ENCODE data around the gene TOP3B.

TOP3B gene

DNA sequence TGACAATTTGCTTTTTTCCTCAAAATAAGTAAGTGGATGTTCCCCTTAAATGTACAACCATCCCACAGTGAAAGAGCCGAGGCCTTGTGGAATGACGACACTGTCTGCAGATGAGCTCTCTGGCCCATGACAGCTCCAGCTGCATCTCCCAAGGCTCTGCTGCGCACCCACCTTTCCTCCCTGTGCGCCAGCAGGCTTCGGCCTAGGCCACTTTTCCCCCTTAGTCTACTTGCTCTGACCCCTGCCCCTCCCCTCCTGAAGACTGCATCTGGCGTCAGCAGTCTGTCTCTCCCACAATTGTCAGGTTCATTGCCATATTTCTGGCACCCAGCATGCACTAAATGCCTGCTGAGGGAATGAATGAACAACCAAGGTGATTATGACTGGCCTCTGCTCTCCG lies 2.0 kb downstream of the TOP3B start:
- no peak overlapping the region for H3K4me3 ChIP-seq (ENCODE audit: low read depth, low read length)

DNA sequence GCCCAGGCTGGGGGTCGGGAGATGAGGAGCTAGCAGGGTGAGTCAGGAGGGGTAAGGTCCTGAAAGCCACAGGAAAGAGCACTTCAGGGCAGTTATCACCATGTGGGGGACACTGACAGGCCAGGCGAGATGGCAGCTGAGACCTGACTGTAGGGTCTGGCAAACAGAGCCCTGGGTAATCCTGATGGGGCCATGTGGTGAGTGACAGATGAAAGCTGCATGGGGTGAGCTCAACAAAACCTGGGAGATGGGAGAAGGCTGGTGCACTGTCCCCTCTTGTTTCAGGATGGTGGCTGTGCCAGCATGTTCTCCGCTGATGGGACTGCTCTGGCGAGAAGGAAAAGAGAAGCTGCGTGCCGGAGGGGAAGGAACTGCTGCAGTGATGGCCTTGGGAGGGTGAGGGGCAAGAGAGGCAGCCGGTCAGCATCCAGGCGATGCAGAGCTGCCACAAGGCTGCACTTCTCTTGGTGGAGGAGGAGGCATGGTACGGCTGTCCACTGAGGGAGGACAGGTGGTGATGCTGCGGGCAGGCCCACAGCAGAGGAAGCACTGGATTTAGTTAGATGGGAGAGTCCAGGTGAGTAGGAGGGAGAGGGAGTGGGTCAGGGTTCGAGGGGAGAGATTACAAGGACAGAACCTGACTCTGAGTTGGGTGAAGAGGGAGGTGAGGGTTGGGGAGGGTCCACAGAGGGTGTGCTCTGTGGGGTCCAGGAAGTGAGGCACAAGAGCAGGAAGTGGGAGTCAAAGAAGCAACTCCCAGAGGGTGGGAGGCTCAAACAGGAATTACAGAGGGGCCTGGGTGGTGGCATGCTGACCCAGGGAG lies 3.8 kb downstream of the TOP3B start:
- no peak overlapping the region for H3K4me3 ChIP-seq (ENCODE audit: low read depth, low read length)

DNA sequence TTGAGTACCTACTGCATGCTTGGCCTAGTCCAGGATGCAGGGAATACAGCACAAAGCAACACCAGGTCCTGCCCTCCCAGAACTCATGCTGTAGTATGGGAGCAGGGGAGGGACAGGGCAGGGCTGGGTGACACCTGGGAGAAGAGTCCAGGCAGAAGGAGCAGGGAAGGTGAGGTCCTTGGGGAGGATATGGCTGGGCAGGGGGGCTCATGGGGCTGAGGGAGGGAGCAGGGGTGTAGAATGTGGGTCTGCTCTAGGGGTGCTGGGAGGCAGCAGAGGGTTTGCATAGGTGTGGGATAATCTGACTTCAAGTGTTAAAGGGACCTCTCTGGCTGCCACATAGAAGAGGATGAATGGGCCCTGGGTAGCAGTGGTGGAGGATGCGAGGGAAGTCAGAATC lies 4.8 kb downstream of the TOP3B start:
- no peak overlapping the region for H3K4me3 ChIP-seq (ENCODE audit: low read depth, low read length)

DNA sequence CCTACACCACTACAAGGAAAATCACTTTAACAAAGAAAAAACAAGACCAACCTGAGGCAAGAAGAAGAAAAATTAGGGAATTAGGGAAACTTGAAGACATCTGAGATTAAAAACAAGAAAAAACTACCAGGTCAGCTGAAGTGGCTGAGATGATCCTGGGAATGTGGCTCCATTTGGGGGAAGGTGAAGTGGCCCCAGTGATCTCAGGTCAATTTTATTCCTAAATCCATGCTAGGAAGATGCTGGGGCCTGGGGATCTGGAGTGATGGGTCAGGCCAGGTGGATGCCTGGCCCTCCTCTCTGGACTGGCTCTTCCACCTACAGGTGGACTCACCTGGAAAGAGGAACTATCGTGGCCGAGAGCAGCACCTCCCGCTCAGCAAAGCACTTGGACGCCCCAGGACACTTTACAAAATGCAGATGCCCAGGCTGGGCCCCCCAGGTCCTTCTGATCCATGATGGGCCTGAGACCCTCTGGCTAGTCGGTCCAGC lies 6.7 kb downstream of the TOP3B start:
- H3K4me3 ChIP-seq (ENCODE audit: low read depth, low read length): no peak overlapping the region

DNA sequence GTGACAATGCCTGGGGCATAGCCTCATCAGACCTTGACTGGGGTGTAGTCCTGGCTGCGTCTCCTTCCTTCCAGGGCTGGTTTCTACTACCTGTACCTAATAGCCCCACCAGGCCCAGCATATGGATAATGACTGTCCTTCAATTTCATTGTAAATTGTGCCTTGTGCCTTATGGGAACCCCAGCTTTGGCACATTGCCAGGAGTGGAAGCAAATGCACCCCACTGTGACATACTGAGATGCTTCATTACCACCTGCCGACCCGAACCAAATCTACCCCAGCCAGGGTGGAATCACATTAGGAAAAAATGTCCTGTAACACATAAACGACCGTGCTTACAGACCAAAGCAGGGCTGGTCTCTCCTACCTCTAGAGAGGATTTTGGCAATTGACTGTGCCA lies 7.3 kb downstream of the TOP3B start:
- no peak overlapping the region for H3K4me3 ChIP-seq (ENCODE audit: low read depth, low read length)

DNA sequence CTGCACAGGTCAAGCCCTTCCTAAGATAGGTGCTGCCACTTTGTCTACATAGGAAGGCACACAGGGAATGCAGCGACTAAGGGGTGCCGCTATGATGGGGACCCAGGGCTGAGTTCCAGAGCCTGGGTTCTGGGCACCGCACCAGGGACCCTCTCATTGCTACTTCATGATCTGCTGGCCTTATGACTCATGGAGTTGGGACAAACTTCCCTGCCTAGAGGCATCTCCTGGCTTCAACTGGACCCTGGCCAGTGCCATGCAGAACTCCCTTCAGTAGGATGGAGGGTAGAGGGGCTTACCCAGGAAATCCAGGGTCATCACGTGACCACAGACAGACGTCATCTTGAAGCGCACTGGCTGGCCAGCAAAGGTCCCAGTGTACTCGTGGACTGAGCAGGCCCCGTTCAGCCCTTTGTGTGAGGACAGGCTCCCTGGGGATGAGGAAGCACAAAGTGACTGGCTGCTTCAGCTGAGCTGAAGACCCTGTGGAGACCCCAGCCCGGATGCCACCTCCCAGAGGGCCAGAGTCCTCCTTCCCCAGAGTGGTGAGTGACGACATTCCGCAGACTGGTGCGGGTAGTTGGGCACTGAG lies 8.4 kb downstream of the TOP3B start:
- H3K4me3 ChIP-seq (ENCODE audit: low read depth, low read length): no peak overlapping the region

DNA sequence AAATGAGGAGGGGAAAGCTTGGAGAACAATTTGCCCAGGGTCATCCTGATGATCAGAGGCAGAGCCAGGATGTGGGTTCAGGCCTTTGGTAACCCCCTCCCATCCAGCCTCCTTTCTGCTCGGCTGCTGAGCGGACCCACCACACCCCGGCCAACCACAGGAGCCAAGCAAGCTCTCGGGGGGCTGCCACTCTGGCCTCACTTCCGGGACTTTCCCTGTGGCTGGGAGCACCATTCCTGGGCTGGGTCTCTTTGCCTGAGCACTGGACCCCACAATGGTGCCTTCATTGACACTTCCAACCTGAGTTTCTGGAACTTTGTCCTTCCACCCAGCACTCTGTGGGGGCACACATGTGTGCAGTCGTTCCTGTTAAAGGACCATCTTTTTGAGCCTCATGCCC lies 9.8 kb downstream of the TOP3B start:
- no peak overlapping the region for H3K4me3 ChIP-seq (ENCODE audit: low read depth, low read length)

DNA sequence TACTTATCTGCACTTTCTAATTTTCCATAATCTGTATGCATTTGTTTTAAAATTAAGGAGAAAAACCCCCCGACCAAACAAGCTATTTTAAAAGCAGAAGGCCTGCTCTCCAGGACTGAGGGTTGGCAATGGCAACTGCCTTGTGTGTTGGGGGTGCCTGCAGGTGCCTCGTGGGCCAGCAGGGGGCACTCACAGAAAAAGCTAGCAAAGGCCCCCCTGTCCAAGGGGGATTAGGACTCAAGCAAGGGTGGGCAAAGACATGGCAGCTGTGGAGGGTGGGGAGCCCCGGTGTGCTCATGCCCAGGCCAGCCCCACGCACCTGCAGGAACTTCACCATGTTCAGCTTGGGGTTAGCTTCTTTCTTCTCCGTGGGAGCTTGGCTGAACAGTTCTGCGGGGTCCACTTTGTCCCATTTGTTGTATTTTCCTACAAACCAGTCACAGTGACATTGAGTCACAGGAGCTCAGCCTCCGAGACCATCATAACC lies 10.3 kb downstream of the TOP3B start:
- H3K4me3 ChIP-seq (ENCODE audit: low read depth, low read length): no peak overlapping the region

DNA sequence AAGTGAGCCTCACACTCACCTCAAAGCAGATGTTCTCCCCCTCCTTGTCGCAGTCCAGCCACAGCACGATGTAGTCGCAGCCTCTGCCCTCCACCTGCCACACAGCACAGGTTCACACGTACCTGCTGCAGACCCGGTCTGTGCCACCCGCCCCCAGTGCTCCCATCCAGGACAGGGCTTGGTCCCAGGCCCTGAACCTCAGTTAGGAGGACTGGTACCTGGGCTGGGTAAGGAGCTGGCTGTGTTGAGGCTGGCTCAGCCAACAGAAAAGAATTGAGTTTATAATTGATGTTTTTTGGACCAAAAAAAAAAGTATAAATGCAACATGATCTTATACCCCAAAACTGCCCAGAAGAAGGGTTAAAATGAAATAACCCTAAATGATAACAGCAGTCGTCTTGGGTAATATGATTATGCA lies 10.7 kb downstream of the TOP3B start:
- no peak overlapping the region for H3K4me3 ChIP-seq (ENCODE audit: low read depth, low read length)

DNA sequence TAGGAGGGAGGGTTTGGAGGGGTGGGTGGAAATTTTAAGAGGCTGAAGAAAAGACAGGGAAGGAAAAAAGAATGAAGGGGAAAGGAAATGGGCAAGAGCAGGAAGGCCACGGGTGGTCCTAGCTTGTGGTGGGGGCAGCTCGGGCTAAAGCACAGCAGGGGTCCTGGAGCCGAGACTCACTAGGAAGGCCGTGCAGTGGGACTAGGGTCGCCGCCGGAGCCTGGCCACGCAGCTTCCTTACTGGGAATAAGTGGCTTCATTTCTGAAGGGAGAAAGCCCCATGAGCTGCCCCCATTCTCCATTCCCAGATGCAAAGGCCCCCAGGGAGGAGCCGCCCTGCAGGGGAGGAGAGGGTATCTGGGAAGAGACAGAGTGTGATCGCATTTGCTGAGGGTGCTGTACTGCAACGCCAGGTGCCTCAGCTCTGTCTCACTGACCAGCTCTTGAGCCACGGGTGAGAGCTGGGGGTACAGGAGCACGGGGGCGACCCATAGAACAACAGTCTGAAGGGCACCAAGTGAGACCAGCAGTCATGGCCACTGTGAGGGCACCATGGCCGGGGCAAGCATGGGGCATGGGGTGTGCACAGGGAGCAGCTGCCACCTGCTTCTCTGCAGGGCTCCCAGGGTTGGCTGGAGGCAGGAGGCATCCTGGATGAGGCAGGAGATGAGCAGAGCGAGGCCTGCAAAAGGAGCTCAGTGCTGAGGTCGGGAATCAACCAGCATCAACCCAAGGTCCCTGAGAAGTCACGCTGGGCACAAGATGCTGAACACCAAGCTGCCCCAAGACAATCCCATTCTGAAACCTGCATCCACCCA lies 11.6 kb downstream of the TOP3B start:
- no peak overlapping the region for H3K4me3 ChIP-seq (ENCODE audit: low read depth, low read length)

DNA sequence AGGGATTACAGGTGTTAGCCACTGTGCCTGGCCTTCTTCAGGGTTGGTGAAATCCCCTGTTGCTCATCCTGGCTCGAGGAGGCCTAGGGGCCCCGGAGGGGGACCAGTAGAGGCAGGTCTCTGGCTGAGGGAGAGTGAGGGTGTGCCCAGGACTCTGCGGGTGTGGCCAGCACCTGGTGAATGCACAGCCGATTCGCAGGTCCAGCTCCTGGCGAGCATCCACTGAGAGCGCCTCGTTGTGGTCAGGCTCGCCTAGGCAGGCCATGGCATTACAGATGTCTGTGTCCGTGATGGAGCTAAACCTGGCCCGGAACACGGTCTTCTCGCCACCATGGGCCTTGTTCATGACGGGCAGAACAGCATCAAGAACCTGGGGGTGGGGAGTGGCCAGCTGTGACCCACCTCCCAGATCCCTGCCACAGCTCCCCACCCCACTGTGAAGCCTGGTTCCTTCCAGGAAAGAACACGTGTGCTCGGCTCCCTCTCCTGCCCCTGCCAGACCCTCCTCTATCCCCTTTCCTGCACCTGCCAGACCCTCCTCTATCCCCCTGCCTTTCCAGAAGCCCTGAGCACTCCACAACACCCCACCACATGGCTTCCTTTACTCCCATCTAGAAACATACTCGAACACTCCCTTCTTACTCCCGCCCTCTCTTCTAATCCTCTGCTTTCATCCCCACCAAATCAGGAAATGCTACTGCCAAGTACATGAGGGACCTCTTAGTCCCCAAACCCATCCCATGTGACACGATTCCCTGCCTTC lies 12.4 kb downstream of the TOP3B start:
- H3K4me3 ChIP-seq (ENCODE audit: low read depth, low read length): no peak overlapping the region

DNA sequence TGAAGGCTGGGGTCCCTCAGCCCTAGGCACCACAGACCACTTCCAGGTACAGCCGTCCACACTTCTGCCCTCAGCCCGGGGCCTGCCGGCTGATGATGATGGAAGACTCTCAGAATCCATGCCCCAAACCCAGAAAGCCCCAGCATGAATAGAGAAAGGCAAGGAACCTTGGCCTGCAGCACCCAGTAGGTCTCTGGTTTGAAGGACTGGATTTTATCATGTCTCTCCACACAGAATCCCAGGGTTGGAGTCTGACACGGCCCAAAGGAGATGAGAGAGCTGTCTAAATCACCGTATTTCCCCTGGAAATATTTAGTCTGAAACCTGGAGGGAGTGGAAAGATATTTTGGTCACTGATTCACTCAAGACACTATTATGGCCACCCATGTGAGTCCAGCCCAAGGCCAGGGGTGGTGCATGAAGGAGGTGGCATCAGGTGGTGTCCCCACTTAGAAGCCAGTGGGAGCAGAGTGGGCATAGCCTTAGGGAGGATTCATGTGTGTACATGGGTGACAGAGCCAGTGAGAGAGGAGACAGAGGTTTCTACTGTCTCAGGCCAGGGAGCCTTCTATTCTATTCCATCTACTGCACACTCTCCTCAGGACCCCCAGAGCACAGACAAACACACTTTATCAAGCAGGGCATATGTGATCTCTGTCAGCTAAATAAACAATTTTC lies 14.0 kb downstream of the TOP3B start:
- H3K4me3 ChIP-seq (ENCODE audit: low read depth, low read length): no peak overlapping the region

DNA sequence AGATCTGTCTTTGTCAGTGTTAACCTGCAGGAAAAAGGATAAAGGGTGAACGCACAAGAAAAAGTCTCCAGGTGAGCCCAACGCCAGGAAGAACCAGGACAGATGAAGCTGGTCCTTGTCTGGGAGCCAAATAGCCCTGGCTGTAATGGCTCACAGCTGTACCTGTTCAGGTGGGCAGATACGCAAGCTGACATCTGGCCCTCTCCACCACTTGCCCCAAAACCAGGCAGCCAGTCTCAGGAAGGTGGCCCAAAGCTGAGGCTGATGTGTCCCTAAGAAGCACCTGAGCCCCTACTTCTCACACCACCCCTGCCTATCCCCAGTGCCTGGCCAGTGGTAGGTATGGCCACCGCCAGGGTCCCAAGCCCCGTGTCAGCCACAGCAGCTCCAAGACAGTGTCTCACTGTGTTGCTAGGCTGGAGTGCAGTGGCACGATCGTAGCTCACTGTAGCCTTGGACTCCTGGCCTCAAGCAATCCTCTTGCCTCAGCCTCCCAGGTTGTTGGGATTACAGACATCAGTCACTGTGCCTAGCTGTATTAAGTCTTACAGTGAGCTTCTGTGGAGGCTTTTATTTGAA lies 14.8 kb downstream of the TOP3B start:
- H3K4me3 ChIP-seq (ENCODE audit: low read depth, low read length): no peak overlapping the region

DNA sequence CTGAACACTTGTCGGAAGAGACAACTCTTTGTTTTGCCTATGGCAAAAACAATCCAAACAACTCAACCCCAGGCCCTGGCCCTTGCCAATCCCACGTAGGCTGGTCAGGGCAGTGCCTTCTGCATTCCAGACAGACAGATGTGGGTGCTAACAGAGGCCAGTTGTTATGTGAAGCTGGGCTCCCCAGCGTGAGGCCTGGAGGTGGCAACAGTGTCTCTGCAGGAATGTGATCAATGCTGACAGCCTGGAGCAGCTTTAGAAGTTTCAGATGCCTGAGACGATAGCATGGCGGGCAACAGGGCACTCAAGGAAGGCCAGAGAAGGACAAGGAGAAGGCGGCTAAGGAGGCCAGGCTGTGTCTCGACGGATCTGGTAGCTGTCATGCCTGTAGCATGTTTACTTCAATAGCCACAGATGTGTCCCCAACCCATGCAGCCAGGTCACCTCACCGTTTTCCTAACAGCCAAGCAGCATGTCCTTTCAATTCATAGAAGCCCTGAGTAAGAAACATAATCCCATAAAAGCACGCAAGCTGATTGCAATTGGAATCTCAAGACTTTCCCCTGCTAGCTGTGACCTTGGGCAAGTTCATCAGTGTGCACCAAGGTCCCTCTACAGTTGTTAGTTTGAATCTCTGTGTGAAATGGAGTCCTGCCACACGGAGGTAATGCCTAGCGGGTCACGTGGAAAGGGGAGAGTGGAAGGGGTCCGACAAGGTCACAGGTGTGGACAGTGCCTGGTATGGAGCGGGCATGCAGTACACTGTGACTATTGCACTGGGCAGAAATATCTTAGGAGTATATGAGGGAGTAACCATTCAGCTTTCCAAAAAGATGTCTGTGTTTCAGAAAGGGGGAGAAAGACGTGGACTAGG lies 15.7 kb downstream of the TOP3B start:
- H3K4me3 ChIP-seq (ENCODE audit: low read depth, low read length): no peak overlapping the region

DNA sequence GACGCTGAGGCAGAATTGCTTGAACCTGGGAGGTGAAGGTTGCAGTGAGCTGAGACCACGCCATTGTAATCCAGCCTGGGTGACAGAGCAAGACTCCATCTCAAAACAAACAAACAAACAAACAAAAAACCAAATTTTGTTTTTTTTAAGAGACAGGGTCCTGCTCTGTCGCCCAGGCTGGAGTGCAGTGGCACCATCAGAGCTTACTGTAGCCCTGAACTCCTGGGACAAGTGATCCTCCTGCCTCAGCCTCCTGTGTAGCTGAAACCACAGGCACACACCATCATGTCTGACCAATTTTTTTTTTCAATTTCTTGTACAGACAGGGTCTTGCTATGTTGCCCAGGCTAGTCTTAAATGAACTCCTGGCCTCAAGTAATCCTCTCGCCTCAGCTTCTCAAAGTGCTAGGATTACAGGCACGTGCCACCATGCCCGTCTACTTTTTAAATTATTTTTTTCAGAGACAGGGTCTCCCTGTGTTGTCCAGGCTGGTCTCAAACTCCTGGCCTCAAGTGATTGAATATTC lies 16.8 kb downstream of the TOP3B start:
- no peak overlapping the region for H3K4me3 ChIP-seq (ENCODE audit: low read depth, low read length)

DNA sequence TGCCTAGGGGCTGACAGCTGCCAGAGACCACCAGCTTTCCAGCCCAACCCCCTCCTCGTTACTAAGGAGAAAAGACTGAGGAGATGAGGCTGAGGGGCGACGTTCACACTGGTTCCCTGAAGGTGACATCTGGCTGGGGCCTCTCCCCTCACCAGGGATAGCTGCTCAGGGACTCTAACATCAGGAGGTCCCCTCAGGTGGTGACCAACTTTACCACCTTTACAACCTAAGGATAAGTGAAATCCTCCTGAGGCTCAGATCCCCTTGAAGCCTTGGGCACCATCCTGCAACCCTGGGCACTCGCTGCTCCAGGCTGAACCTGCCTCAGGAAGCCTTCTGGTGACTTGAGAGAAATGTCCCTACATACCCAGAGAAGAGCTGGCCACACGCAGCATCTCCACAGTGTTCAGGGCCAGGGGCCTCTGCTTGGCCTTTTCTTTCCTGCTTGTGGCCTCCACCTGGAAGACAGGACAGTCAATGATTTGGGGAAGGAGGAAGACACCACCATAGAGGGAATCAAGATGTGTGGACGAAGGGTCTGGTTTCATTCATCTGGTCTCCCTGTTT lies 17.6 kb downstream of the TOP3B start:
- H3K4me3 ChIP-seq (ENCODE audit: low read depth, low read length): no peak overlapping the region

DNA sequence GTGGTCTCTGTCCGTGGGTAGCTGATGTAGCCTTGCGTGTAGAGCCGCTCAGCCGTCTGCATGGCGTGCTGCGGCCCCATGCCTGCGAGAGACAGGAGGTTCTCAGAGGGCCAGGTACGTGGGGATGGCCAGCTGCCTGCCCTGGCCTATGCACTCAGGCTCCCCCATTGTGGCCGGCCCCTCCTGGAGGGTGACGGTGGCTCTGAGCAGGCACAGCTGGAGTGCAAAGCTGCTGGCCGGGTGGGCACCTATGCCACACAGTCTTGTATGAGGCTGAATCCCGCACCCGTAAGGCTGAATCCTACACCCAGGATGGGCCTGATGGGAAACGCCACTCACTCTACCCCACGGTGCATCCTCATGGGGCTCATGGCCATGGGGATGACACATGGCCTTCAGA lies 18.4 kb downstream of the TOP3B start:
- no peak overlapping the region for H3K4me3 ChIP-seq (ENCODE audit: low read depth, low read length)

DNA sequence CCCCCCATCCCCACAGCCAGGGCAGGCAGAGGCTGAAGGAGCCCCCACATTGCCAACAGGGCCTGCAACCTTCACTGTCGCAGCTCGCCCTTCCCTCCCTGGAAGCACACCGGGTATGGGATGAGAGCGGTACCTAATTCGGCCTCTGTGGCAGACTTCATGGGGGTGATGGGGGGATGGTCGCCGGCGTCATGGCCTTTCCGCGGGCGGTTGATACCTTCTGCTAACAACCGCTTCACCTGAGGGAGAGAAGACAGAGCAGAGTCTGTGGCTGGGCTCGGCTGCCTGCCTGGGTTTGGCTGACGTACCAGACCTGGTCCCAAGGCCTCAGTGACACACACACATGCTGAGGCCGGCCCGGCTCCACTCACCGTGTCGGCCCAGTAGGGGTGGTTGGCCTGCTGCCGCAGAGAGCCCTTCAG lies 18.8 kb downstream of the TOP3B start:
- H3K4me3 ChIP-seq (ENCODE audit: low read depth, low read length): no peak overlapping the region

All from iPS-11a (cell line).